C4-2B (cell line): ENCODE data around the gene AGBL1.

Source experiments
- CTCF ChIP-seq: fragments of 450-650 bp; conservative IDR thresholded peaks from 2 replicates; pipeline ENCODE4 v1.5.1; 2017; ENCODE audit warnings: mild to moderate bottlenecking
- ZFX ChIP-seq: fragments of 450-650 bp; IDR thresholded peaks from 2 replicates; pipeline ENCODE4 v1.6.1; 2017

- no peak for TF ChIP-seq CTCF
- TF ChIP-seq ZFX: no peak
These were observed 621.4 kb downstream of the AGBL1 start for GRCh38 chr15:86700864-86701610.
